Thyroid gland (tissue), 4 donors: Measurements from ENCODE around the gene PIGR. TPM values are rescaled to one million over a fixed set of nuclear protein-coding genes. Genes with fewer than 3 reads are reported as not detected.

Experiments
- DNase-seq, 2 donors: peaks; one replicate each; pipeline ENCODE4 v3.0.0-alpha.2; 2019
- H3K27ac ChIP-seq, 3 donors: fragments of 200-600 bp; sonication (generic); 1 replicate in 2 of 3; 2 replicates in 1 of 3; pipeline ENCODE4 v1.5.1; 2016 to 2019; ENCODE audit warnings: mild to moderate bottlenecking in 1 of 3, moderate library complexity in 1 of 3
- H3K27me3 ChIP-seq: fragments of 200-600 bp; sonication (generic); one replicate; pipeline ENCODE4 v1.5.1; 2019
- H3K36me3 ChIP-seq, 2 donors: fragments of 200-600 bp; sonication (generic); one replicate each; pipeline ENCODE4 v1.5.1; 2016 to 2019
- H3K4me1 ChIP-seq, 2 donors: fragments of 200-600 bp; sonication (generic); one replicate each; pipeline ENCODE4 v1.5.1; 2017 to 2019
- H3K4me3 ChIP-seq, 3 donors: fragments of 200-600 bp; sonication (generic); replicated peaks in 1 of 3; 1 replicate in 2 of 3; 2 replicates in 1 of 3; pipeline ENCODE4 v1.5.1; 2016; ENCODE audit warnings: mild to moderate bottlenecking in 1 of 3
- H3K9me3 ChIP-seq: fragments of 200-600 bp; sonication (generic); one replicate; pipeline ENCODE4 v1.5.1; 2017
- CTCF ChIP-seq, 6 experiments: fragments of 200-600 bp in 3 of 6; fragments of 450-650 bp in 3 of 6; sonication (generic) in 3 of 6; IDR thresholded peaks; one replicate each; pipeline ENCODE4 v1.5.1; 2016 to 2019; ENCODE audit warnings: antibody characterized with exemption in 6 of 6, mild to moderate bottlenecking in 2 of 6, inconsistent platforms in 1 of 6, moderate library complexity in 1 of 6
- POLR2A ChIP-seq, 2 donors: fragments of 450-650 bp; IDR thresholded peaks; one replicate each; pipeline ENCODE4 v1.6.1; 2017; ENCODE audit warnings: antibody characterized with exemption in 2 of 2, mild to moderate bottlenecking in 2 of 2, moderate library complexity in 1 of 2
- WGBS, 2 donors: methylation state at CpG; one replicate each; pipeline ENCODE4 v1.1.5; 2017; 5-methylcytosine and 5-hydroxymethylcytosine counted together
- intact Hi-C: fragments of 100-400 bp; cut with DNase I; formaldehyde crosslinking; loops from one replicate; pipeline ENCODE4 v1.15.1; 2023
- total RNA-seq, 4 donors: library from RNA; depleted of rRNA; stranded (reverse); fragments of >200 nt; gene quantifications; one replicate each; pipeline ENCODE4 v1.2.3, GENCODE V29; 2016

The PIGR gene
- total RNA-seq, result 1 to 10 TPM in 1 of 4 donors, under 1 TPM in 2, not detected in 1; 0.11 to 1.2 (median 0.75) TPM

GRCh38 chr1:206946261-206946660 lies at the start of gene PIGR:
TSS of gene PIGR (minus strand) at chr1:206946466. CDS start at chr1:206940531, 5,935 bp downstream.
- DNase-seq, result peak; percentile 40 to 54
- Histone ChIP-seq H3K9me3 (no peaks in the 10 kb centered on the region), H3K27me3 (no peaks in the 10 kb centered on the region), H3K4me1 (no peaks in the 10 kb centered on the region), H3K36me3 (no peaks in the 10 kb centered on the region), H3K4me3 (no peak within 1 kb of the TSS), H3K27ac (no peak within 1 kb of the TSS)
- intact Hi-C loops, result no loop called here
- TF ChIP-seq POLR2A (IDR thresholded peaks at IDR 0.05) (no peak), CTCF (IDR thresholded peaks at IDR 0.05) (no peak)
- WGBS, 2 donors, result 47% methylated on average over 7 of the region's 7 CpGs

- TF ChIP-seq POLR2A (IDR thresholded peaks at IDR 0.05) (no peak), CTCF (IDR thresholded peaks at IDR 0.05) (no peak)
- Histone ChIP-seq H3K27ac (no peak overlapping the region), H3K9me3 (no peaks in the 10 kb centered on the region), H3K4me3 (no peak overlapping the region), H3K27me3 (no peaks in the 10 kb centered on the region), H3K36me3 (no peaks in the 10 kb centered on the region), H3K4me1 (no peaks in the 10 kb centered on the region)
- intact Hi-C loops, result no loop called here
- no peak for DNase-seq
Observed at GRCh38 chr1:206992790-206993189, 46.5 kb upstream of the PIGR start.

- no peak for DNase-seq
- H3K9me3 ChIP-seq, result no peaks in the 10 kb centered on the region
- H3K4me3 ChIP-seq, result no peak overlapping the region
- H3K27ac ChIP-seq, result no peak overlapping the region
- WGBS, 2 donors, result 95% methylated on average over 1 of the region's 1 CpG; no CpG with 5 or more reads in 1 of the 2 donors
- no peak for TF ChIP-seq POLR2A (IDR thresholded peaks at IDR 0.05)
- no peak for TF ChIP-seq CTCF (IDR thresholded peaks at IDR 0.05)
- no peaks in the 10 kb centered on the region for H3K4me1 ChIP-seq
- H3K27me3 ChIP-seq, result no peaks in the 10 kb centered on the region
- no peaks in the 10 kb centered on the region for H3K36me3 ChIP-seq
- intact Hi-C loops, result no loop called here
Observed at GRCh38 chr1:206987873-206988272, 41.6 kb upstream of the PIGR start.

- Histone ChIP-seq H3K36me3 (no peaks in the 10 kb centered on the region), H3K4me3 (no peak overlapping the region), H3K9me3 (no peaks in the 10 kb centered on the region), H3K4me1 (no peaks in the 10 kb centered on the region), H3K27ac (no peak overlapping the region), H3K27me3 (no peaks in the 10 kb centered on the region)
- no peak for DNase-seq
- 80 to 84% methylated on average over 3 of the region's 3 CpGs for WGBS, 2 donors
- no peak for TF ChIP-seq CTCF (IDR thresholded peaks at IDR 0.05)
- TF ChIP-seq POLR2A (IDR thresholded peaks at IDR 0.05), result no peak
- intact Hi-C loops, result no loop called here
Observed at GRCh38 chr1:206986885-206987284, 40.6 kb upstream of the PIGR start.

GRCh38 chr1:206986402-206986801 lies 40.1 kb upstream of the PIGR start:
- H3K27ac ChIP-seq, result no peak overlapping the region
- WGBS, 2 donors, result 64 to 75% methylated on average over 3 of the region's 3 CpGs
- intact Hi-C loops, result no loop called here

More at GRCh38 chr1:206986402-206986801, 40.1 kb upstream of the PIGR start:
- Histone ChIP-seq H3K36me3 (no peaks in the 10 kb centered on the region), H3K9me3 (no peaks in the 10 kb centered on the region), H3K4me1 (no peaks in the 10 kb centered on the region), H3K4me3 (no peak overlapping the region), H3K27me3 (no peaks in the 10 kb centered on the region)
- no peak for TF ChIP-seq POLR2A (IDR thresholded peaks at IDR 0.05)
- no peak for TF ChIP-seq CTCF (IDR thresholded peaks at IDR 0.05)
- DNase-seq, result peak in 1 of 2 donors; percentile 25
